B cell (primary cell): ENCODE results near the gene PNCK.

Source experiments
- EZH2 ChIP-seq: IDR thresholded peaks from 2 replicates; pipeline ENCODE4 v1.6.1; 2012; ENCODE audit warnings: borderline replicate concordance, low read depth, mild to moderate bottlenecking, moderate library complexity, low read length; ENCODE audit not compliant: insufficient read depth, poor library complexity, severe bottlenecking
- TF ChIP-seq, protein P1 (sequence below): fragments of 200-600 bp; IDR thresholded peaks from one replicate; pipeline ENCODE4 v1.8.0; 2022; ENCODE audit warnings: antibody characterized with exemption, mild to moderate bottlenecking

DNA sequence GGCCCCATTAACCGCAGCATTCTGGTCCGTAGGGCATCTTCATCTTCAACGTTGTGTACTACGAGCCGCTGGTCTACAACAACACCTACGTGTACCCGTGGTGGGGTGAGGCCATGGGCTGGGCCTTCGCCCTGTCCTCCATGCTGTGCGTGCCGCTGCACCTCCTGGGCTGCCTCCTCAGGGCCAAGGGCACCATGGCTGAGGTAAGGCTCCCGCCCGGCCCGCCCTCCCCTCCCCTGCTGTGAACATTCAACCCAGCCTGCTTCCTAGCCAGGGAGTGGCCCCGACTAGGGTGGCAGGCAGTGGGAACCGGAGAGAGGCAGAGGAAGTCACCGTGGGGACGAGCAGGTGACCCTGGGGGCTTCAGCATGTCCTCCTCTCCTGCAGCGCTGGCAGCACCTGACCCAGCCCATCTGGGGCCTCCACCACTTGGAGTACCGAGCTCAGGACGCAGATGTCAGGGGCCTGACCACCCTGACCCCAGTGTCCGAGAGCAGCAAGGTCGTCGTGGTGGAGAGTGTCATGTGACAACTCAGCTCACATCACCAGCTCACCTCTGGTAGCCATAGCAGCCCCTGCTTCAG is 21.2 kb upstream of the PNCK start:
- TF ChIP-seq, protein P1, sequence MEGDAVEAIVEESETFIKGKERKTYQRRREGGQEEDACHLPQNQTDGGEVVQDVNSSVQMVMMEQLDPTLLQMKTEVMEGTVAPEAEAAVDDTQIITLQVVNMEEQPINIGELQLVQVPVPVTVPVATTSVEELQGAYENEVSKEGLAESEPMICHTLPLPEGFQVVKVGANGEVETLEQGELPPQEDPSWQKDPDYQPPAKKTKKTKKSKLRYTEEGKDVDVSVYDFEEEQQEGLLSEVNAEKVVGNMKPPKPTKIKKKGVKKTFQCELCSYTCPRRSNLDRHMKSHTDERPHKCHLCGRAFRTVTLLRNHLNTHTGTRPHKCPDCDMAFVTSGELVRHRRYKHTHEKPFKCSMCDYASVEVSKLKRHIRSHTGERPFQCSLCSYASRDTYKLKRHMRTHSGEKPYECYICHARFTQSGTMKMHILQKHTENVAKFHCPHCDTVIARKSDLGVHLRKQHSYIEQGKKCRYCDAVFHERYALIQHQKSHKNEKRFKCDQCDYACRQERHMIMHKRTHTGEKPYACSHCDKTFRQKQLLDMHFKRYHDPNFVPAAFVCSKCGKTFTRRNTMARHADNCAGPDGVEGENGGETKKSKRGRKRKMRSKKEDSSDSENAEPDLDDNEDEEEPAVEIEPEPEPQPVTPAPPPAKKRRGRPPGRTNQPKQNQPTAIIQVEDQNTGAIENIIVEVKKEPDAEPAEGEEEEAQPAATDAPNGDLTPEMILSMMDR = no peak
- no peak for TF ChIP-seq EZH2
